Fibroblast of skin of left biceps (primary cell): ENCODE data around the gene SLC22A9.

Source experiments
- DNase-seq, 2 experiments: peaks; one replicate each; pipeline ENCODE4 v3.0.0-alpha.2; 2013; ENCODE audit warnings: low read depth in 2 of 2

Gene SLC22A9

GRCh38 chr11:63444160-63444559, 74.6 kb downstream of the SLC22A9 start:
- no peak for DNase-seq

- DNase-seq = no peak
Measured at GRCh38 chr11:63445118-63445517, 75.5 kb downstream of the SLC22A9 start.

GRCh38 chr11:63445720-63446119, 76.1 kb downstream of the SLC22A9 start:
- no peak for DNase-seq

GRCh38 chr11:63448646-63449045, 79.1 kb downstream of the SLC22A9 start:
- no peak for DNase-seq

- DNase-seq = no peak
Measured at GRCh38 chr11:63459586-63459985, 90.0 kb downstream of the SLC22A9 start.
